HepG2 (cell line): ENCODE measurements around the gene HMGB2. TPM values are rescaled to one million over a fixed set of nuclear protein-coding genes. Genes with fewer than 3 reads are reported as not detected.

ENCODE experiments used
- CENPX ChIP-seq: sonication (generic); formaldehyde crosslinking; IDR thresholded peaks from 2 replicates; pipeline ENCODE4 v1.9.0; 2021; ENCODE audit warnings: mild to moderate bottlenecking, missing genetic modification reagents, moderate library complexity
- FOXA1 ChIP-seq, 2 experiments: fragments of 450-650 bp in 1 of 2; sonication (generic) in 1 of 2; formaldehyde crosslinking in 1 of 2; IDR thresholded peaks; 2 replicates each; pipeline versions ENCODE4 v1.4.0 to v1.6.1; 2016 to 2020; ENCODE audit warnings: missing genetic modification reagents in 1 of 2
- MAZ ChIP-seq, 2 experiments: sonication (generic) in 1 of 2; formaldehyde crosslinking in 1 of 2; IDR thresholded peaks; 2 replicates each; pipeline versions ENCODE4 v1.5.0 to v1.6.1; 2012 to 2020; ENCODE audit warnings: low read depth in 2 of 2, mild to moderate bottlenecking in 2 of 2, borderline replicate concordance in 1 of 2, improper control_type of control experiment in 1 of 2, low read length in 1 of 2, missing genetic modification reagents in 1 of 2, moderate library complexity in 1 of 2
- NCOA1 ChIP-seq: sonication (generic); formaldehyde crosslinking; IDR thresholded peaks from 2 replicates; pipeline ENCODE4 v1.9.0; 2021; ENCODE audit warnings: missing genetic modification reagents
- NFKB2 ChIP-seq: sonication (generic); formaldehyde crosslinking; IDR thresholded peaks from 2 replicates; pipeline ENCODE4 v1.4.0; 2020; ENCODE audit warnings: missing genetic modification reagents, borderline replicate concordance
- PITX1 ChIP-seq: sonication (generic); formaldehyde crosslinking; IDR thresholded peaks from 2 replicates; pipeline ENCODE4 v1.5.1; 2020; ENCODE audit warnings: mild to moderate bottlenecking, missing genetic modification reagents
- RFX3 ChIP-seq: IDR thresholded peaks from 2 replicates; pipeline ENCODE4 v1.6.1; 2016; ENCODE audit warnings: missing biosample characterization, missing genetic modification reagents
- SOX13 ChIP-seq, 3 experiments: fragments of 450-650 bp in 1 of 3; sonication (generic) in 1 of 3; formaldehyde crosslinking in 1 of 3; IDR thresholded peaks in 2 of 3; conservative IDR thresholded peaks in 1 of 3; 2 replicates each; pipeline versions ENCODE4 v1.5.0 to v1.6.1; 2016 to 2020; ENCODE audit warnings: antibody characterized with exemption in 1 of 3, mild to moderate bottlenecking in 1 of 3, missing compliant biosample characterization in 1 of 3, missing genetic modification reagents in 1 of 3, moderate library complexity in 1 of 3
- ZBTB34 ChIP-seq: sonication (generic); formaldehyde crosslinking; IDR thresholded peaks from 2 replicates; pipeline ENCODE4 v1.8.0; 2022; ENCODE audit warnings: mild to moderate bottlenecking, missing genetic modification reagents
- ZBTB40 ChIP-seq, 2 experiments: fragments of 450-650 bp in 1 of 2; sonication (generic) in 1 of 2; formaldehyde crosslinking in 1 of 2; IDR thresholded peaks; 2 replicates each; pipeline versions ENCODE4 v1.6.1 to v1.8.0; 2016 to 2022; ENCODE audit warnings: antibody characterized with exemption in 1 of 2, mild to moderate bottlenecking in 1 of 2, missing genetic modification reagents in 1 of 2
- ZFP36L1 ChIP-seq: sonication (generic); formaldehyde crosslinking; IDR thresholded peaks from 2 replicates; pipeline ENCODE4 v1.8.0; 2022; ENCODE audit warnings: mild to moderate bottlenecking, missing genetic modification reagents, moderate library complexity
- ZNF335 ChIP-seq: sonication (generic); formaldehyde crosslinking; IDR thresholded peaks from 2 replicates; pipeline ENCODE4 v1.4.0; 2020; ENCODE audit warnings: missing genetic modification reagents
- ZNF563 ChIP-seq: sonication (generic); formaldehyde crosslinking; IDR thresholded peaks from 2 replicates; pipeline ENCODE4 v1.8.0; 2022; ENCODE audit warnings: mild to moderate bottlenecking, moderate library complexity, missing genetic modification reagents
- ZNF749 ChIP-seq: sonication (generic); formaldehyde crosslinking; IDR thresholded peaks from 2 replicates; pipeline ENCODE4 v1.8.0; 2022; ENCODE audit warnings: mild to moderate bottlenecking, missing genetic modification reagents, moderate library complexity, borderline replicate concordance
- ZNF768 ChIP-seq: sonication (generic); formaldehyde crosslinking; IDR thresholded peaks from 2 replicates; pipeline ENCODE4 v1.4.0; 2020; ENCODE audit warnings: missing genetic modification reagents
- ZNF772 ChIP-seq: sonication (generic); formaldehyde crosslinking; IDR thresholded peaks from 2 replicates; pipeline ENCODE4 v1.5.0; 2020; ENCODE audit warnings: mild to moderate bottlenecking, missing genetic modification reagents
- ZNF788 ChIP-seq: sonication (generic); formaldehyde crosslinking; IDR thresholded peaks from 2 replicates; pipeline ENCODE4 v1.5.0; 2020; ENCODE audit warnings: mild to moderate bottlenecking, missing genetic modification reagents, borderline replicate concordance
- polyA plus RNA-seq, 8 experiments: library from polyadenylated mRNA; depleted of rRNA in 3 of 8; stranded (reverse) in 7 of 8; unstranded in 1 of 8; fragments of >200 nt; fragmentation: Illumina TruSeq in 4 of 8; extraction: Trizol in 4 of 8; gene quantifications; 2 replicates each; pipeline versions ENCODE4 v1.2.1 to v1.2.3, GENCODE V29; 2011 to 2016; ENCODE audit warnings: low read depth in 4 of 8, missing spikeins in 1 of 8, mixed read lengths in 1 of 8; ENCODE audit not compliant: insufficient read depth in 1 of 8
- total RNA-seq, 5 experiments: library from RNA; depleted of rRNA; stranded (reverse); fragments of >200 nt; fragmentation: Illumina TruSeq; extraction: Trizol; gene quantifications; 2 replicates each; pipeline ENCODE4 v1.2.3, GENCODE V29; 2016; ENCODE audit warnings: low read depth in 1 of 5

The HMGB2 gene
- total and polyA plus RNA-seq, 2 of the 13 experiments (the other 11 are each of a cell fraction or from before 2014, with no cell fraction given): 90.5 to 332 TPM

- no peak; the same call in 1 of the 2 replicates for TF ChIP-seq RFX3 (CRISPR knock-in tag)
- TF ChIP-seq NCOA1 (CRISPR knock-in tag): no peak
- no peak for TF ChIP-seq ZNF563 (CRISPR knock-in tag)
- peak; percentile 86; the same call in 1 of the 2 replicates for TF ChIP-seq NFKB2 (CRISPR knock-in tag)
- TF ChIP-seq CENPX (CRISPR knock-in tag): no peak
- peak; percentile 45; the same call in 1 of the 2 replicates for TF ChIP-seq PITX1
- TF ChIP-seq ZFP36L1: no peak
- TF ChIP-seq ZNF788 (CRISPR knock-in tag): peak; percentile 67; the same call in 1 of the 2 replicates
- peak; percentile 76 for TF ChIP-seq ZNF768 (CRISPR knock-in tag)
- 0 out of 2 replicates have a peak, but pooled peaks have one; percentile 46 for TF ChIP-seq ZNF749 (CRISPR knock-in tag)
- no peak for TF ChIP-seq SOX13 (IDR thresholded peaks at IDR 0.05)
- peak in 1 of 2 experiments; percentile 37; a peak in 1 of 4 replicates for TF ChIP-seq SOX13 (CRISPR knock-in tag; conservative IDR thresholded peaks at IDR 0.05 in 1 of 2, IDR thresholded peaks at IDR 0.05 in 1 of 2)
- no peak for TF ChIP-seq FOXA1 (IDR thresholded peaks at IDR 0.05)
- peak; percentile 28; the same call in 1 of the 2 replicates for TF ChIP-seq FOXA1 (CRISPR knock-in tag; IDR thresholded peaks at IDR 0.05)
- peak; percentile 35 for TF ChIP-seq ZBTB40 (IDR thresholded peaks at IDR 0.05)
- TF ChIP-seq ZBTB40 (CRISPR knock-in tag; IDR thresholded peaks at IDR 0.05): peak; percentile 83
- no peak for TF ChIP-seq ZBTB34
- TF ChIP-seq MAZ (IDR thresholded peaks at IDR 0.05; ENCODE audit: borderline replicate concordance, low read depth, low read length): peak; percentile 39; the same call in 1 of the 2 replicates
- TF ChIP-seq MAZ (CRISPR knock-in tag; IDR thresholded peaks at IDR 0.05; ENCODE audit: low read depth): 0 out of 2 replicates have a peak, but pooled peaks have one; percentile 44
- peak; percentile 71; the same call in 1 of the 2 replicates for TF ChIP-seq ZNF772 (CRISPR knock-in tag)
- TF ChIP-seq ZNF335: no peak
These were observed 36.5 kb upstream of the HMGB2 start, which contains the start of gene SAP30 (continued) for GRCh38 chr4:173370477-173371291.
